Epithelial cell of proximal tubule (primary cell): Measurements from ENCODE around the gene TENM4. TPM values are rescaled to one million over a fixed set of nuclear protein-coding genes. Genes with fewer than 3 reads are reported as not detected.
"Not testable (repeated sequence)": the region's sequence is repeated elsewhere in the genome, so short reads cannot be mapped to it uniquely, and the experiment has no call there.

ENCODE experiments used
- DNase-seq: peaks from one replicate; pipeline ENCODE4 v3.0.0-alpha.2; 2011; ENCODE audit warnings: low read depth
- H3K4me3 ChIP-seq: 2 replicates; pipeline ENCODE4 v1.5.1; 2011; ENCODE audit warnings: low read depth, mild to moderate bottlenecking, low read length
- CTCF ChIP-seq: conservative IDR thresholded peaks from 2 replicates; pipeline ENCODE4 v1.5.1; 2012; ENCODE audit warnings: low read depth, mild to moderate bottlenecking, low read length
- total RNA-seq: library from RNA; depleted of rRNA; stranded (reverse); fragments of >200 nt; gene quantifications from 2 replicates; pipeline ENCODE4 v1.2.3, GENCODE V29; 2015

TENM4 gene
- total RNA-seq, 1 donor from 2014 or later, result 22.2 TPM

GRCh38 chr11:78898266-78898775 is 542.5 kb downstream of the TENM4 start:
- H3K4me3 ChIP-seq, result no peak overlapping the region
- no peak for TF ChIP-seq CTCF
- DNase-seq, result no peak

- DNase-seq, result no peak
- H3K4me3 ChIP-seq, result no peak overlapping the region
- no peak for TF ChIP-seq CTCF
These were observed 546.8 kb downstream of the TENM4 start for GRCh38 chr11:78893996-78894395.

GRCh38 chr11:78889698-78890097 is 551.1 kb downstream of the TENM4 start:
- no peak for TF ChIP-seq CTCF

GRCh38 chr11:78886616-78887015 is 554.2 kb downstream of the TENM4 start:
- peak; percentile 31 for DNase-seq
- H3K4me3 ChIP-seq, result no peak overlapping the region
- TF ChIP-seq CTCF, result no peak

More at GRCh38 chr11:78889698-78890097, 551.1 kb downstream of the TENM4 start:
- no peak overlapping the region for H3K4me3 ChIP-seq
- no peak for DNase-seq

- no peak overlapping the region for H3K4me3 ChIP-seq
- DNase-seq, result no peak
- no peak for TF ChIP-seq CTCF
These were observed 556.1 kb downstream of the TENM4 start for GRCh38 chr11:78884761-78885160.

- no peak for DNase-seq
- no peak overlapping the region for H3K4me3 ChIP-seq
- TF ChIP-seq CTCF, result no peak
These were observed 557.3 kb downstream of the TENM4 start for GRCh38 chr11:78883506-78883905.

GRCh38 chr11:78879094-78879980 is 561.5 kb downstream of the TENM4 start:
- not testable (repeated sequence) for DNase-seq, H3K4me3 ChIP-seq
